OCI-LY1 (cell line): ENCODE measurements around the gene TMSB15B.
"Not testable (repeated sequence)": the region's sequence is repeated elsewhere in the genome, so short reads cannot be mapped to it uniquely, and the experiment has no call there.

Source experiments
- H2AFZ ChIP-seq: fragments of 200-600 bp; sonication (generic), shearing (Covaris generic); 2 replicates; pipeline ENCODE4 v1.6.0; 2014; ENCODE audit warnings: antibody characterized with exemption, mild to moderate bottlenecking, low read length
- H3F3A ChIP-seq: fragments of 200-600 bp; sonication (generic), shearing (Covaris generic); 2 replicates; pipeline ENCODE4 v1.6.0; 2014; ENCODE audit warnings: mild to moderate bottlenecking, antibody characterized with exemption, low read length, moderate library complexity; ENCODE audit not compliant: insufficient read depth
- H3K27ac ChIP-seq: fragments of 200-600 bp; sonication (generic); 2 replicates; pipeline ENCODE4 v1.5.1; 2014; ENCODE audit warnings: low read length, mixed run types, mild to moderate bottlenecking, low read depth; ENCODE audit not compliant: poor library complexity, severe bottlenecking
- H3K27me3 ChIP-seq: fragments of 200-600 bp; sonication (generic); 2 replicates; pipeline ENCODE4 v1.6.0; 2014; ENCODE audit warnings: antibody characterized with exemption, mild to moderate bottlenecking, low read length, moderate library complexity; ENCODE audit not compliant: insufficient read depth
- H3K36me3 ChIP-seq: fragments of 200-600 bp; sonication (generic); 2 replicates; pipeline ENCODE4 v1.6.1; 2014; ENCODE audit warnings: mild to moderate bottlenecking, antibody characterized with exemption, low read length, moderate library complexity, mixed read lengths; ENCODE audit not compliant: insufficient read depth
- H3K4me1 ChIP-seq: fragments of 200-600 bp; sonication (generic); 2 replicates; pipeline ENCODE4 v1.5.1; 2014; ENCODE audit warnings: mild to moderate bottlenecking, low read length, moderate library complexity; ENCODE audit not compliant: insufficient read depth, severe bottlenecking
- H3K4me2 ChIP-seq: fragments of 200-600 bp; sonication (generic), shearing (Covaris generic); 2 replicates; pipeline ENCODE4 v1.6.1; 2014; ENCODE audit warnings: low read length
- H3K4me3 ChIP-seq: fragments of 200-600 bp; sonication (generic); 2 replicates; pipeline ENCODE4 v1.5.1; 2014; ENCODE audit warnings: low read length, low read depth, mild to moderate bottlenecking, mixed read lengths; ENCODE audit not compliant: poor library complexity, severe bottlenecking
- H3K79me2 ChIP-seq: fragments of 200-600 bp; shearing (Covaris generic); 2 replicates; pipeline ENCODE4 v1.6.1; 2016; ENCODE audit warnings: mixed run types, low read length, mixed read lengths; ENCODE audit not compliant: insufficient read depth
- H3K9ac ChIP-seq: fragments of 200-600 bp; sonication (generic), shearing (Covaris generic); 2 replicates; pipeline ENCODE4 v1.6.1; 2014; ENCODE audit warnings: mild to moderate bottlenecking, low read length, mixed read lengths
- H3K9me2 ChIP-seq: fragments of 200-600 bp; sonication (generic), shearing (Covaris generic); 2 replicates; pipeline ENCODE4 v1.6.1; 2014; ENCODE audit warnings: low read depth, mild to moderate bottlenecking, low read length, mixed read lengths
- H3K9me3 ChIP-seq: fragments of 200-600 bp; shearing (Covaris generic); 2 replicates; pipeline ENCODE4 v1.6.1; 2014; ENCODE audit warnings: low read length, mixed read lengths
- H4K20me1 ChIP-seq: fragments of 200-600 bp; sonication (generic), shearing (Covaris generic); 2 replicates; pipeline ENCODE4 v1.6.0; 2016; ENCODE audit warnings: mild to moderate bottlenecking, low read length; ENCODE audit not compliant: insufficient read depth
- EZH2 ChIP-seq: fragments of 200-600 bp; sonication (generic), shearing (Covaris generic); IDR thresholded peaks from 2 replicates; pipeline ENCODE4 v1.8.0; 2017; ENCODE audit warnings: borderline replicate concordance, mixed run types, mild to moderate bottlenecking, antibody characterized with exemption, low read length, moderate library complexity, mixed read lengths
- TF ChIP-seq, protein P1 (sequence below): fragments of 200-600 bp; sonication (generic), shearing (Covaris generic); IDR thresholded peaks from 2 replicates; pipeline ENCODE4 v1.5.1; 2017; ENCODE audit warnings: mild to moderate bottlenecking, antibody characterized with exemption, low read length, moderate library complexity, mixed read lengths

TMSB15B gene

DNA sequence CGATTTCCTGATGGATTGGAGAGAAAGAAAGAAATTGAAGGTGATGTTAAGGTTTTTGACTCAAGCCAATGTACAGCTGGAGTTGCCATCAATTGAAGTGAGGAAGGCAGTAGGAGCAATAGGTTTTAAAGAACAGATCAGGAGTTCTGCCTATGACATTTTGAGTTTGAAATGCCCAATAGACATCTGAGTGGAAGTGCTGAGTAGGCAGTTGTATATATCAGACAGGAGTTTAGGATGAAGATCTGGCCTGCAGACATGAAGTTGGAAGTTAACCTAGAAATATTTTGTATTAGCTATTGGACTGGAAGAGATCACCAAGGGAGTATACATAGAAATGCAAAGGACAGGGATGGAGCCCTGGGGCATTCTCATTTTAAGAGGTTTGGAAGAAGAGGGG is 12.9 kb upstream of the TMSB15B start:
- Histone ChIP-seq H3K9me3 (no peaks in the 10 kb centered on the region), H3K27ac (no peak overlapping the region), H3K27me3 (no peaks in the 10 kb centered on the region), H3K36me3 (no peaks in the 10 kb centered on the region), H3F3A (no peaks in the 10 kb centered on the region), H4K20me1 (no peaks in the 10 kb centered on the region), H3K9ac (no peak overlapping the region), H3K4me1 (no peaks in the 10 kb centered on the region), H3K79me2 (no peaks in the 10 kb centered on the region), H3K4me3 (no peak overlapping the region), H3K9me2 (no peaks in the 10 kb centered on the region), H2AFZ (no peak overlapping the region), H3K4me2 (no peak overlapping the region)
- TF ChIP-seq EZH2: no peak

DNA sequence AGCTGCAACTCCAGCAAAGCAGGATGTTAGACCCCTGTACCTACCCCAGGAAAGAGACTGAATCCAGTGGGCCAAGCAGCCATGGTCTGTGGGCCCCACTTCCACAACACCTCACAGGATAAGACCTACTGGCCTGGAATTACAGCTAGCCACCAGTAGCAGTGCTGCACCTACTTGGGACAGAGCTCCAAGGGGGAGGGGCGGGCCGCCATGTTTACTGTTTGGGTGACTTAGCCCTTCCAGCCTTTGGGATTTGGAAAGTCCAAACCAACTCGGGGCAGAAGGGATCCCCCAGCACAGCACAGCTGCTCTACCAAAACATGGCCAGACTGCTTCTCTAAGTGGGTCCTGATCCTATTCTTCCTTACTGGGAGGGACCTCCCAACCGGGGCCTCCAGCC is 9.1 kb upstream of the TMSB15B start:
- Histone ChIP-seq H3K9me3 (no peaks in the 10 kb centered on the region), H3K9me2 (no peaks in the 10 kb centered on the region), H4K20me1 (no peaks in the 10 kb centered on the region), H3K9ac (no peak overlapping the region), H3F3A (no peaks in the 10 kb centered on the region), H3K27ac (no peak overlapping the region), H3K4me2 (no peak overlapping the region), H3K36me3 (no peaks in the 10 kb centered on the region), H3K4me3 (no peak overlapping the region), H3K4me1 (no peaks in the 10 kb centered on the region), H3K79me2 (no peaks in the 10 kb centered on the region), H3K27me3 (no peaks in the 10 kb centered on the region), H2AFZ (no peak overlapping the region)
- no peak for TF ChIP-seq EZH2
- TF ChIP-seq, protein P1, sequence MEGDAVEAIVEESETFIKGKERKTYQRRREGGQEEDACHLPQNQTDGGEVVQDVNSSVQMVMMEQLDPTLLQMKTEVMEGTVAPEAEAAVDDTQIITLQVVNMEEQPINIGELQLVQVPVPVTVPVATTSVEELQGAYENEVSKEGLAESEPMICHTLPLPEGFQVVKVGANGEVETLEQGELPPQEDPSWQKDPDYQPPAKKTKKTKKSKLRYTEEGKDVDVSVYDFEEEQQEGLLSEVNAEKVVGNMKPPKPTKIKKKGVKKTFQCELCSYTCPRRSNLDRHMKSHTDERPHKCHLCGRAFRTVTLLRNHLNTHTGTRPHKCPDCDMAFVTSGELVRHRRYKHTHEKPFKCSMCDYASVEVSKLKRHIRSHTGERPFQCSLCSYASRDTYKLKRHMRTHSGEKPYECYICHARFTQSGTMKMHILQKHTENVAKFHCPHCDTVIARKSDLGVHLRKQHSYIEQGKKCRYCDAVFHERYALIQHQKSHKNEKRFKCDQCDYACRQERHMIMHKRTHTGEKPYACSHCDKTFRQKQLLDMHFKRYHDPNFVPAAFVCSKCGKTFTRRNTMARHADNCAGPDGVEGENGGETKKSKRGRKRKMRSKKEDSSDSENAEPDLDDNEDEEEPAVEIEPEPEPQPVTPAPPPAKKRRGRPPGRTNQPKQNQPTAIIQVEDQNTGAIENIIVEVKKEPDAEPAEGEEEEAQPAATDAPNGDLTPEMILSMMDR: no peak

DNA sequence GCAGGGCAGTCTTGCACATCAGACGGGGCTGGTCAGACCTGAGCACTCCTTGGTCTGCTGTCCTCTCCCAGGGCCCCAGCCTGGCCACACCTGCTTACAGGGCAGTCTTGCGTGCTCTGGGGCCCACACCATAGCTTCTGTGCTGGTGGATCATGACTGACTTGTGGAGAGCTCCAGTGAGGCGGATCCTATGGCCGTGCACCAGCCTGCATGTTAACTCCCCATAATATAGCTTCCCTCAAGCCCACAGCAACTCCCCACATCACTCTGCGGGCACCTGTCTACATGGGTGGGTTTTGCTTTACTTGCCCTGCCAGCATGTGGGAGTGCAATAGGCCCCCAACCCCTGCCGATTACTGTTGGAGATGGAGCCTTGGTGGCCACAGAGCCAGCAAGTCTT is 8.2 kb upstream of the TMSB15B start:
- H2AFZ ChIP-seq: no peak overlapping the region

DNA sequence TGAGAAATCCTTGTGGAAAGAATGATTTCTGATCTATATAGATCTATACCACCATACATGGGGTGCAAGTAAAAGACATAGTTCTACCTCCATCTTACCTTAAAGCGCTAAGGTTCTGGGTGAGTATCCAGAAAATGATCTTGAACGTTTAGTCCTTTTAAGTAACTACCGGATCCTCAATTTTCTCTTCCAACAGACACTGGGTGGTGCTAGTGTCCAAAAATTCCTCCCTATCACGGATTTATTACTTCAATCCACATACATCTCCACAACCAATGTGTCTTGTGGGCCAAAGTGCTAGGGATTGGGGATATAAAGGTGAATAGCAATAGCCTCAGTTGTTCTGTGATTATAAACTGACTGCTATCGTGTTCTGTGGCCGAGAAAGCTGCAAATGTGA is 1.8 kb upstream of the TMSB15B start:
- H3K4me2 ChIP-seq, H3K4me3 ChIP-seq, H3K9me2 ChIP-seq, H3K9ac ChIP-seq, H3K36me3 ChIP-seq, H3K27me3 ChIP-seq, H3K9me3 ChIP-seq, H3K79me2 ChIP-seq, H3K27ac ChIP-seq, H4K20me1 ChIP-seq, H2AFZ ChIP-seq, H3F3A ChIP-seq, H3K4me1 ChIP-seq: not testable (repeated sequence)

More for the DNA sequence above, 8.2 kb upstream of the TMSB15B start:
- H3K79me2 ChIP-seq: no peaks in the 10 kb centered on the region
- H3K27me3 ChIP-seq: no peaks in the 10 kb centered on the region
- H3K9me2 ChIP-seq: no peaks in the 10 kb centered on the region
- no peaks in the 10 kb centered on the region for H3K9me3 ChIP-seq
- H4K20me1 ChIP-seq: no peaks in the 10 kb centered on the region
- no peak for TF ChIP-seq EZH2
- TF ChIP-seq, protein P1: no peak
- no peaks in the 10 kb centered on the region for H3K4me1 ChIP-seq
- H3K27ac ChIP-seq: no peak overlapping the region
- H3F3A ChIP-seq: no peaks in the 10 kb centered on the region
- no peak overlapping the region for H3K9ac ChIP-seq
- H3K4me3 ChIP-seq: no peak overlapping the region
- no peaks in the 10 kb centered on the region for H3K36me3 ChIP-seq
- H3K4me2 ChIP-seq: no peak overlapping the region

DNA sequence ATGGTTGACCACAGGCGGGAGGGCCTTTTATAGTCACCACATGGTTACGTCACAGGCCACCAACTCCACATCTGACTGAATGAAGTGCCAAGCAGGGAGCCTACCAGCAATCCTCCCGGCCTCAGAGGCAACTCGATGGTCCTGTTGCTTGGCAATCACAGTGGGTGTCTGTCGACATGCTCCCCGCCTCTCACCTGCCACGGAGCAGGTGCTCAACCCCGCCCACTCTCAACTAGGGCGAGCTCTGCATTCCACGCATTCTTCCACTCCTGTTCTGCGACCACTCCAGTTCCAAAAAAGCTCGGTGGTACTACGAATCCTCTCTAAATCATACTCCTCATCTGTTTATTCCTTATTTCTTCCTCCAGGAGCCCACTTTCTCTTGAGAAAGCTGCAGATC is 21.1 kb downstream of the TMSB15B start:
- H3K4me2 ChIP-seq, H3K4me3 ChIP-seq, H3F3A ChIP-seq, H3K9ac ChIP-seq, H3K9me3 ChIP-seq, H3K4me1 ChIP-seq, H3K27ac ChIP-seq, H2AFZ ChIP-seq, H3K9me2 ChIP-seq, H4K20me1 ChIP-seq, H3K36me3 ChIP-seq, H3K79me2 ChIP-seq, H3K27me3 ChIP-seq: not testable (repeated sequence)
